ENCODE measurements around the gene MAP2K5. TPM values are rescaled to one million over a fixed set of nuclear protein-coding genes. Genes with fewer than 3 reads are reported as not detected.

The MAP2K5 gene
- total RNA-seq, 1 donor from 2014 or later = 26.7 TPM

DNA sequence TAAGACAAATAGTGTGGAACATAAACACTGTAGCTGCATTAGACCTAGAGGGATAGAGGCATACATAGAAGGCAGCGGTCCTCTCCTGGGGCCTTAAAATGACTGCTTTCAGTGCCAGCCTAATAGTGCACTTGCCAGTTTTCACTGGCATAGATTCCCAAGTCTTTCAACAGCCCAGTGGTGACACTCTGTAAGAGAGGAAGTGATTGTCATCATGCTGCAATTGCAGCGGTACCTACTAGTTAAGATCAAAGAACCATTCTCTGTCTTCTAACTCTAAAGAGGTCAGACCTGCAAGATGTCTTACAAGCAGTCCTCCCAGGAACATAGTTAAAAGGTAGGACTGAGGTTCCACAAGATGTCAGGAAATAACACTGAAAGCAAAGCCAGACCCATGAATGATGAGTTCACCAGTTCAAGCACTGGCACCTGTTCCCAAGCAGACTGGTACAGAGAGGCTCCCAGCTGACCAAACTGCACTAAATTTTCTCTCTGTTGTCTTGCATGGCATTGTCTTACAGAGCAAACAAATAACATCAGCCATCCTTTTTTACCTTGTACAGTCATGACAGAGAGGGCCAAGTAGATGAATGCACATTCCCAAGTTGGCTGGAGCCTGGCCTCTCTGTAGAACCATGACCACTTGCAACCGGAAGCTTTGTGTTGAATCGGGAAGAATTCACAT lies 182.3 kb downstream of the MAP2K5 start:
- ATAC-seq (ENCODE audit: low read depth) (no peak), DNase-seq (no peak)
- H3K4me1 Mint-ChIP-seq = peaks cover 6% of the 10 kb centered on the region
- intact Hi-C loops (cut with micrococcal nuclease) = no loop called here
- ChIA-PET POLR2A (no interaction called here), CTCF (no interaction called here)
- peaks cover 10% of the 10 kb centered on the region for H3K36me3 Mint-ChIP-seq (ENCODE audit: low read depth)
- TF ChIP-seq, protein P1, sequence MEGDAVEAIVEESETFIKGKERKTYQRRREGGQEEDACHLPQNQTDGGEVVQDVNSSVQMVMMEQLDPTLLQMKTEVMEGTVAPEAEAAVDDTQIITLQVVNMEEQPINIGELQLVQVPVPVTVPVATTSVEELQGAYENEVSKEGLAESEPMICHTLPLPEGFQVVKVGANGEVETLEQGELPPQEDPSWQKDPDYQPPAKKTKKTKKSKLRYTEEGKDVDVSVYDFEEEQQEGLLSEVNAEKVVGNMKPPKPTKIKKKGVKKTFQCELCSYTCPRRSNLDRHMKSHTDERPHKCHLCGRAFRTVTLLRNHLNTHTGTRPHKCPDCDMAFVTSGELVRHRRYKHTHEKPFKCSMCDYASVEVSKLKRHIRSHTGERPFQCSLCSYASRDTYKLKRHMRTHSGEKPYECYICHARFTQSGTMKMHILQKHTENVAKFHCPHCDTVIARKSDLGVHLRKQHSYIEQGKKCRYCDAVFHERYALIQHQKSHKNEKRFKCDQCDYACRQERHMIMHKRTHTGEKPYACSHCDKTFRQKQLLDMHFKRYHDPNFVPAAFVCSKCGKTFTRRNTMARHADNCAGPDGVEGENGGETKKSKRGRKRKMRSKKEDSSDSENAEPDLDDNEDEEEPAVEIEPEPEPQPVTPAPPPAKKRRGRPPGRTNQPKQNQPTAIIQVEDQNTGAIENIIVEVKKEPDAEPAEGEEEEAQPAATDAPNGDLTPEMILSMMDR (IDR thresholded peaks at IDR 0.05) = no peak
- no peak overlapping the region for H3K4me3 Mint-ChIP-seq
- no peak overlapping the region for H3K27ac Mint-ChIP-seq
- no peaks in the 10 kb centered on the region for H3K9me3 Mint-ChIP-seq
- no peaks in the 10 kb centered on the region for H3K27me3 Mint-ChIP-seq

- ATAC-seq (ENCODE audit: low read depth) (no peak), DNase-seq (no peak)
- ChIA-PET POLR2A (no interaction called here), CTCF (no interaction called here)
- Mint-ChIP-seq H3K4me1 (peaks cover 2% of the 10 kb centered on the region), H3K27ac (no peak overlapping the region), H3K27me3 (no peaks in the 10 kb centered on the region), H3K4me3 (no peak overlapping the region), H3K9me3 (no peaks in the 10 kb centered on the region), H3K36me3 (ENCODE audit: low read depth) (peaks cover 8% of the 10 kb centered on the region)
- TF ChIP-seq, protein P1 (IDR thresholded peaks at IDR 0.05) = no peak
- intact Hi-C loops (cut with micrococcal nuclease) = no loop called here
These were observed 187.6 kb downstream of the MAP2K5 start for GRCh38 chr15:67730135-67730534.

- Mint-ChIP-seq H3K4me1 (peaks cover 12% of the 10 kb centered on the region), H3K27me3 (no peaks in the 10 kb centered on the region), H3K27ac (no peak overlapping the region), H3K4me3 (no peak overlapping the region), H3K36me3 (ENCODE audit: low read depth) (peaks cover 5% of the 10 kb centered on the region), H3K9me3 (no peaks in the 10 kb centered on the region)
- no peak for DNase-seq
- ChIA-PET CTCF (no interaction called here), POLR2A (no interaction called here)
- intact Hi-C loops (cut with micrococcal nuclease) = no loop called here
- TF ChIP-seq, protein P1 (IDR thresholded peaks at IDR 0.05) = no peak
- ATAC-seq (ENCODE audit: low read depth) = no peak
These were observed 188.7 kb downstream of the MAP2K5 start for GRCh38 chr15:67731112-67731721.

- POLR2A ChIA-PET = no interaction called here
- intact Hi-C loops (cut with micrococcal nuclease) = no loop called here
- no peaks in the 10 kb centered on the region for H3K9me3 Mint-ChIP-seq
- CTCF ChIA-PET = no interaction called here
- ATAC-seq (ENCODE audit: low read depth) (no peak), DNase-seq (no peak)
- H3K4me1 Mint-ChIP-seq = peaks cover 12% of the 10 kb centered on the region
- no peak overlapping the region for H3K4me3 Mint-ChIP-seq
- peaks cover 5% of the 10 kb centered on the region for H3K36me3 Mint-ChIP-seq (ENCODE audit: low read depth)
- TF ChIP-seq, protein P1 (IDR thresholded peaks at IDR 0.05) = no peak
- no peaks in the 10 kb centered on the region for H3K27me3 Mint-ChIP-seq
- no peak overlapping the region for H3K27ac Mint-ChIP-seq
These were observed 189.7 kb downstream of the MAP2K5 start for GRCh38 chr15:67732164-67732563.

- POLR2A ChIA-PET = interaction anchor here (0.6 kb wide), 1 partner anchor 18 kb away, joined by 4 read pairs; no protein-coding TSS in a partner anchor
- no peak for ATAC-seq (ENCODE audit: low read depth)
- no peaks in the 10 kb centered on the region for H3K27me3 Mint-ChIP-seq
These were observed 190.3 kb downstream of the MAP2K5 start for GRCh38 chr15:67732671-67733374.

More at GRCh38 chr15:67732671-67733374, 190.3 kb downstream of the MAP2K5 start:
- no peak overlapping the region for H3K4me3 Mint-ChIP-seq
- TF ChIP-seq, protein P1 (IDR thresholded peaks at IDR 0.05) = no peak
- intact Hi-C loops (cut with micrococcal nuclease) = no loop called here
- peaks cover 7% of the 10 kb centered on the region for H3K36me3 Mint-ChIP-seq (ENCODE audit: low read depth)
- peaks cover 12% of the 10 kb centered on the region for H3K4me1 Mint-ChIP-seq
- DNase-seq = no peak
- H3K9me3 Mint-ChIP-seq = no peaks in the 10 kb centered on the region
- CTCF ChIA-PET = no interaction called here
- no peak overlapping the region for H3K27ac Mint-ChIP-seq
